ENCODE data around the gene RALA. TPM values are rescaled to one million over a fixed set of nuclear protein-coding genes. Genes with fewer than 3 reads are reported as not detected.
"Not testable (repeated sequence)": the region's sequence is repeated elsewhere in the genome, so short reads cannot be mapped to it uniquely, and the experiment has no call there.

Gene RALA
- total RNA-seq, 2 donors from 2014 or later, result 22.1 to 23.7 TPM

GRCh38 chr7:39673868-39674267, 50.5 kb downstream of the RALA start:
- intact Hi-C loops (cut with DNase I), result no loop called here
- no peak for DNase-seq (ENCODE audit: low spot score)

- intact Hi-C loops (cut with DNase I), result no loop called here
- DNase-seq (ENCODE audit: low spot score), result no peak
Observed at GRCh38 chr7:39674406-39674805, 51.0 kb downstream of the RALA start.

DNA sequence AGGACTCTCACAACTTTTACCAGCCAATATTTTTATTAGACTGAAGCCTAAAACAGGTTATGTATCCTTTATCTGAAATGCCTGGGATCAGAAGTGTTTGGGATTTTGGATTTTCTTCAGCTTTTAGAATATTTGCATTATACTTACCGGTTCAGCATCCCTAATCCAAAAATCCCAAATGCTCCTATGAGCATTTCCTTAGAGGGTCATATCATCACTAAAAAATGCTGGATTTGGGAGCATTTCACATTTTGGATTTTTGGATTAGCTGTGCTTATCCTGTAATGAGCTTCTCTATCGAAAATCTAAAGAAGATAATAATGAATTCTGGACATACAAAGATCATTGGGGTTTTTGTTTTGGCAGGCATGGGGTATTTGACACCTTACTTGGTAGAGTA, 53.0 kb downstream of the RALA start:
- no peak for DNase-seq (ENCODE audit: low spot score)
- intact Hi-C loops (cut with DNase I), result no loop called here

DNA sequence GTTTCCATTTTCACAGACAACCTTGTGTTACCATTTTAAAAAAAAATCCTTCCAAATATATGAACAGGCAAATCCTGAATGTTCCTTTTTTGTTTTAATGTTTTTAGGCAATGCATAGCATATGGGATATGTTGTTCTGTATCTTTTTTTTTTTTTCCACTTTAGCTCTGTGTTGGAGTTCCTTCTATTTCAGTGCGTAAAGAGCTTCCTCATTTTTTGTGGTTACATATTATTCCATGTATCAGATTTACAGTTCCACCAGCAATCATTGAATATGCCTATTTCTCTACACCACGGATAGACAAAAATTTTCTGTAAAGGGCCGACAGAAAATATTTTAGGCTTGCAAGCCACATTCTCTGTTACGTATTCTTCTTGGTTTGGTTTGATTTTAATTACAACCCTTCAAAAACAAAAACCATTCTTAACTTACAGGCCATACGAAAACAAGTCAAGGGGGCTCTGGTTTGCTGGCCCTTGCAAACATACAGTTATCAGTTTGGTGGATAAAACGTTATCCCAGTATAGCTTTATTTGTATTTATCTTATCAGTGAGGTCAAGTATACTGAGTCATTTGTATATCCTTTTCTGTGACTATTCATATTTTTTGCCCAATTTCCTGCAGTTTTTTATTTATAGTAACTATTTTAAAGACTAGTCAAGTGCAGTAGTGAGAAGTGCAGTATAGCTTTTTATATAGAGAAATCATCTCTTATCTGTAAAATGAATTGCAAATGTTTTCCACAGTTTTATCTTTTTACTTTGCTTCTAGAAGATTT, 55.7 kb downstream of the RALA start:
- no peak for DNase-seq (ENCODE audit: low spot score)
- intact Hi-C loops (cut with DNase I), result no loop called here

DNA sequence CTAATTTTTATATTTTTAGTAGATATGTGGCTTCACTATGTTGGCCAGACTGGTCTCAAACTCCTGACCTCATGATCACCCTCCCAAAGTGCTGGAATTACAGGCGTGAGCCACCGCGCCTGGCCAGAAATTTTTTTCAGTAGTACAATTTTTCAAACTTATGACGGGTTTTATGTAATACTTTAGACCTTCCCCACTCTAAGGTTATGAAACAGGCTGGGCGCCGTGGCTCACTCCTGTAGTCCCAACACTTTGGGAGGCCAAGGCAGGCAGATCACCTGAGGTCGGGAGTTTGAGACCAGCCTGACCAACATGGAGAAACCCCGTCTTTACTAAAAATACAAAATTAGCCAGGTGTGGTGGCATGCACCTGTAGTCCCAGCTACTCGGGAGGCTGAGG, 56.5 kb downstream of the RALA start:
- DNase-seq (ENCODE audit: low spot score); intact Hi-C loops (cut with DNase I): not testable (repeated sequence)

GRCh38 chr7:39681887-39682441, 58.6 kb downstream of the RALA start:
- intact Hi-C loops (cut with DNase I), result no loop called here
- DNase-seq (ENCODE audit: low spot score), result no peak

- DNase-seq (ENCODE audit: low spot score), result no peak
- intact Hi-C loops (cut with DNase I), result no loop called here
Observed at GRCh38 chr7:39683216-39683845, 60.0 kb downstream of the RALA start.

- no peak for DNase-seq (ENCODE audit: low spot score)
- intact Hi-C loops (cut with DNase I), result no loop called here
Observed at GRCh38 chr7:39686261-39686924, 63.0 kb downstream of the RALA start.

DNA sequence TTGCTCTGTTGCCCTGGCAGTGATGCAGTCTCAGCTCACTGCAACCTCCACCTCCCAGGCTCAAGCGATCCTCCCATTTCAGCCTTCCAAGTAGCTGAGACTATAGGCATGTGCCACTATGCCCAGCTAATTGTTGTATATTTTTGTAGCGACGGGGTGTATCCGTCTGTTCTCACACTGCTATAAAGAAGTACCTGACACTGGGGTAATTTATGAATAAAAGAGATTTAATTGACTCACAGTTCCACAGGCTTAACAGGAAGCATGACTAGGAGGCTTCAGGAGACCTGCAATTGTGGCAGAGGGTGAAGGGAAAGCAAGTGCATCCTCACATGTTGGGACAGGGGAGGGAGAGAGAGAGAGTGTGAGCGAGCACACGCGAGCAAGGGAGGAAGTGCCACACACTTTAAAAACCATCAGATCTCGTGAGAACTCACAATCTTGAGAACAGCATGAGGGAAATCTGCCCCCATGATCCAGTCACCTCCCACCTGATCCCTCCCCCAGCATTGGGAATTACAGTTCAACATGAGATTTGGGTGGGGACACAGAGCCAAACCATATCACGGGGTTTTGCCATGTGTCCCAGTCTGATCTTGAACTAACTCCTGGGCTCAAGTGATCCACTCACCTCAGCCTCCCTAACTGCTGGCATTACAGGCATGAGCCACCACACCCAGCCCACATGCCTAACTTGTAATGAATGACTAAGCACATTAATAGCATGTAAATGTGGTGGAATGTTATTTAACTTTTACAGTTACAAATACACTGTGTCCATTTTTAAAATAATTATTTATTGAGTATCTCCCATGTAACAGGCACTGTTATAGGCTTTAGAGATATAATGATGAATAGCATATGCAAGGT, 65.5 kb downstream of the RALA start:
- intact Hi-C loops (cut with DNase I), result no loop called here
- DNase-seq (ENCODE audit: low spot score), result no peak

DNA sequence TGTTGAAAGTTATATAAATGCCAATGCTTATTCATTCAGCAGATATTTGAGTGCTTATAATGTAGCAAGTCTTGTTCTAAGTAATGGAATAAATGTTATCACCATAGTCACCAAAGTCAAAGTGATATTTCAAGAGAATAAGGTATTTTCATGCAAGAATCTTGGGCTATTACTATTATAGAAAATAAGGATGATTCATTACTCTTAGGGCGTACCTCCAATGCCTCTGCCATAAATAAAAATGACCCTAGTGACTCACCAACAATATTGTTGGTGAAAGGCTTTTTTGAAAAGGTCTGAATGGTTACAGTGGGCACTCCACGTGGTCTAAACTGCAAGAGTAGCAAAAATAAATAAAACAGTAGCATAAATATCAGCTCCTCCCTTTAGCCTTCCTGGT, 68.4 kb downstream of the RALA start:
- intact Hi-C loops (cut with DNase I), result no loop called here
- no peak for DNase-seq (ENCODE audit: low spot score)

DNA sequence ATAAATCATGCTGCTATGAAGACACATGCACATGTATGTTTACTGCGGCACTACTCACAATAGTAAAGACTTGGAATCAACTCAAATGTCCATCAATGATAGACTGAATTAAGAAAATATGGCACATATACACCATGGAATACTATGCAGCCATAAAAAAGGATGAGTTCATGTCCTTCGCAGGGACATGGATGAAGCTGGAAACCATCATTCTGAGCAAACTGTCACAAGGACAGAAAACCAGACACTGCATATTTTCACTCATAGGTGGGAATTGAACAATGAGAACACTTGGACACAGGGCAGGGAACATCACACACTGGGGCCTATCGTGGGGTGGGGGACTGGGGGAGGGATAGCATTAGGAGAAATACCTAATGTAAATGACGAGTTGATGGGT, 69.7 kb downstream of the RALA start:
- DNase-seq (ENCODE audit: low spot score), result not testable (repeated sequence)

GRCh38 chr7:39693812-39694211, 70.4 kb downstream of the RALA start:
- DNase-seq (ENCODE audit: low spot score), result no peak
- intact Hi-C loops (cut with DNase I), result no loop called here

More for the DNA sequence above, 69.7 kb downstream of the RALA start:
- intact Hi-C loops (cut with DNase I), result not testable (repeated sequence)

DNA sequence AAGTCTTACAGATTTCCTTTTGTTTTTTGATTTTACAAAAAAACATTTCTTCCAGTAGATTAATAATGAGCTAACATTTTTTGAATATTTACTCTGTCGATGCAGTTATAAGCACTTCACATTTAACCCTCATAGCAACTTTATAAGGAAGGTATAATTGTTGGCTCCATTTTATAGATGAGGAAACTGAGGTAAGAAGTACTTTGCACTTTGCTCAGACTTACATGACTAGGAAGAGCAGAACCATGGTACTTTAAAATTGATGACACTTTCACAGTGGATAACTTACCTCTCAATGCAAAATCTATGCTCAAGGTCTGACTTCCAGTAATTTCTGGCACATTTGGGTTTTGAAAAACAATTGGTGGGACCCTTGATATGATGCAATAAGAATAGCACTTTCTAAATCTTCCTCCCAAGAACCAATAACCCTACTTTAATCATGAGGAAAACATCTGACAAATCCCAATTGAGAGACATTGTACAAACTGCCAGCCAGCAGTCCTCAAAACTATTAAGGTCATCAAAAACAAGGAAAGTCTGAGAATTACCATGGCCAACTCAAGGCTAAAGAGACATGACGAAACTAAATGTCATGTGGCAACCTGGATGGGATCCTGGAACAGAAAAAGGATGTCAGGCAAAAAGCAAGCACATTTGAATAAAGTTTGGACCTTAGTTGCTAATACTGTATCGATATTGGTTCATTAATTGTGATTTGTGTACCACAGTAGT, 72.6 kb downstream of the RALA start:
- intact Hi-C loops (cut with DNase I), result no loop called here
- no peak for DNase-seq (ENCODE audit: low spot score)

DNA sequence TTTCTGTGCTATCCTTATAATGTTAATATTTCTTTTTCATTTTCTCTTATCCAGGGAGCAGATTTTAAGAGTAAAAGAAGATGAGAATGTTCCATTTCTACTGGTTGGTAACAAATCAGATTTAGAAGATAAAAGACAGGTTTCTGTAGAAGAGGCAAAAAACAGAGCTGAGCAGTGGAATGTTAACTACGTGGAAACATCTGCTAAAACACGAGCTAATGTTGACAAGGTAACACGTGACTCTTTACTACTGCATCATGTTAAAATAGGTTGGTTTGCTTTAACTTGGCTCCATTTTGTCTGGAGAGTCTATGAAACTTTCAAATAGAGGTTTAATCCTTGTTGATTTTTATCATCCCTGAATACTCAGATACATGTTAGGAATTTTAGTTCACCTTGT, 73.3 kb downstream of the RALA start:
- intact Hi-C loops (cut with DNase I), result no loop called here
- no peak for DNase-seq (ENCODE audit: low spot score)

- intact Hi-C loops (cut with DNase I), result no loop called here
- no peak for DNase-seq (ENCODE audit: low spot score)
Observed at GRCh38 chr7:39697483-39697882, 74.1 kb downstream of the RALA start.

DNA sequence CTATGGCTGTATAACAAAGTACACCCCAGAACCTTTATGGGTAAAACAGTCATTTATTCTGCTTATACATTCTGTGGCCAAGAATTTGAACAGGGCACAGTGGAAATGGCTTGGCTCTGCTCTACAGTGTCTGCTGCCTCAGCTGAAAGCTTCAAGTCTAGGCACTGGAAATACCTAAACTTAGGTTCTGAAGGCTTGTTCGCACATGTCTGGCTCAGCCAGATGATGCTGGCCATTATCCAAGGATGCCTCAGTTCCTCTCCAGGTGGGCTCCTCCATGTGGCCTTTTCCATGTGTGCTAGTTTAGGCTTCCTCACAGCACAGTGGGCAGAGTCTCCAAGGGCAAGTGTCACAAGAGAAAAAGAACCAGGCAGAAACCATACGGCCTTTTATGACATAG, 76.8 kb downstream of the RALA start:
- intact Hi-C loops (cut with DNase I), result no loop called here
- no peak for DNase-seq (ENCODE audit: low spot score)

DNA sequence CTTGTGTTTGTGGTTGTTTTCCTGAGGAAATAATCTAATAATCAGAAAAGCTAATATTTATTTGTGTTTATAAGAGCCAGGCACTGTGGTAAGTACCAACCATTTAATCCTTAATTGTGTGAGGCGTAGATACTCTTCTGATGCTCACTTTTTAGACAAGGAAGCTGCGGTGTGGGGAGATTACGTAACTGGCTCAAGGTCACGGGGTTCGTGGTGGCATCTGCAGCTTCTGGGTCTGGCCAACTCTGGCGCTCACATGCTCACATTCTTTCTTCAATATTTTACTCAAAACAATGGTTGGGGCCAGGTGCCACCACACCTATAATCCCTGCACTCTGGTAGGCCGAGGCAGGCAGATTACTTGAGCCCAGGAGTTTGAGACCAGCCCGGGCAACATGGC, 77.6 kb downstream of the RALA start:
- intact Hi-C loops (cut with DNase I), result no loop called here
- peak; percentile 83 for DNase-seq (ENCODE audit: low spot score)

GRCh38 chr7:39702133-39702532, 78.8 kb downstream of the RALA start:
- intact Hi-C loops (cut with DNase I), result no loop called here
- no peak for DNase-seq (ENCODE audit: low spot score)

- intact Hi-C loops (cut with DNase I), result no loop called here
- no peak for DNase-seq (ENCODE audit: low spot score)
Observed at GRCh38 chr7:39703144-39703543, 79.8 kb downstream of the RALA start.
